GM18907 (cell line): Measurements from ENCODE around the gene TRMT10A.
"Not testable (repeated sequence)": the region's sequence is repeated elsewhere in the genome, so short reads cannot be mapped to it uniquely, and the experiment has no call there.

Experiments
- ATAC-seq: cut with Tn5 transposase; IDR thresholded peaks from one replicate; pipeline ENCODE4 v1.9.1; 2021; ENCODE audit warnings: mild to moderate bottlenecking, moderate library complexity; ENCODE audit not compliant: unreplicated experiment

The TRMT10A gene

GRCh38 chr4:99564921-99565320, 1.1 kb upstream of the TRMT10A start:
- ATAC-seq = no peak

- ATAC-seq = no peak
These were observed 11.0 kb downstream of the TRMT10A start for GRCh38 chr4:99552872-99553271.

GRCh38 chr4:99540277-99540939, 23.4 kb downstream of the TRMT10A start:
- ATAC-seq = no peak

GRCh38 chr4:99537674-99538073, 26.2 kb downstream of the TRMT10A start:
- no peak for ATAC-seq

- no peak for ATAC-seq
These were observed 27.0 kb downstream of the TRMT10A start for GRCh38 chr4:99536848-99537247.

- ATAC-seq = no peak
These were observed 27.6 kb downstream of the TRMT10A start for GRCh38 chr4:99536271-99536670.

- ATAC-seq = not testable (repeated sequence)
These were observed 29.1 kb downstream of the TRMT10A start for GRCh38 chr4:99534699-99535098.

GRCh38 chr4:99529956-99530355, 33.9 kb downstream of the TRMT10A start:
- no peak for ATAC-seq

GRCh38 chr4:99529228-99529627, 34.6 kb downstream of the TRMT10A start:
- ATAC-seq = no peak

GRCh38 chr4:99518601-99519295, 45.1 kb downstream of the TRMT10A start:
- no peak for ATAC-seq

GRCh38 chr4:99510721-99511120, 53.1 kb downstream of the TRMT10A start, which contains the start of gene C4orf17:
C4orf17 (plus strand) TSS chr4:99511021; CDS start chr4:99513082, 2,061 bp downstream.
- no peak for ATAC-seq

GRCh38 chr4:99507762-99508161, 56.1 kb downstream of the TRMT10A start:
- ATAC-seq = no peak

GRCh38 chr4:99507349-99507748, 56.5 kb downstream of the TRMT10A start:
- ATAC-seq = no peak

GRCh38 chr4:99506781-99507180, 57.1 kb downstream of the TRMT10A start:
- no peak for ATAC-seq

GRCh38 chr4:99504804-99505502, 58.9 kb downstream of the TRMT10A start:
- no peak for ATAC-seq
